GM12865 (cell line): ENCODE data around the gene NPC1L1.

Source experiments
- DNase-seq: peaks from one replicate; pipeline ENCODE4 v3.0.0; 2010; ENCODE audit warnings: low read depth
- H3K4me3 ChIP-seq: 2 replicates; pipeline ENCODE4 v1.5.1; 2011; ENCODE audit warnings: mild to moderate bottlenecking, low read depth, low read length, control low read depth
- TF ChIP-seq, protein P1 (sequence below): IDR thresholded peaks from 2 replicates; pipeline ENCODE4 v1.5.1; 2011; ENCODE audit warnings: low read length, control low read depth, low read depth, inconsistent platforms; ENCODE audit not compliant: insufficient read depth; ENCODE audit errors: missing control alignments

NPC1L1 gene

DNA sequence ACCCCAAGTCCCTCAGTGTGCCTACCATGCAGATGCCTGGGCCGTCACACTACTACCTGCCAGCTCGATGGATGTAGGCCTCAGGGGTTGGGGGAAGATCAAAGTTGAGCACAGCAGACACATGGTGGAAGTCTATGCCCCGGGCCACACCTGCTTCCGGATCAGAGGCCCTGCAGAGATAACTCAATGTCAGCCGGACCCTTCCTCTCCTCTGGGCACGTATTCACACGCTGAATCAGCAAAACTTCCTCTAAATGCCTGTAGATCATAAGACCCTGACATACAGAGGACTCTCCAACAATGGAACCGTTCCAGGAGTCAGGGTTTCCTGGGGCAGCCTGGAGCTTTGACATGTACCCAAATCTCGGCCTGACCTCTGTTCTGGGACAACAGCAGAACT lies 28.8 kb upstream of the NPC1L1 start:
- no peak overlapping the region for H3K4me3 ChIP-seq
- DNase-seq = no peak
- TF ChIP-seq, protein P1, sequence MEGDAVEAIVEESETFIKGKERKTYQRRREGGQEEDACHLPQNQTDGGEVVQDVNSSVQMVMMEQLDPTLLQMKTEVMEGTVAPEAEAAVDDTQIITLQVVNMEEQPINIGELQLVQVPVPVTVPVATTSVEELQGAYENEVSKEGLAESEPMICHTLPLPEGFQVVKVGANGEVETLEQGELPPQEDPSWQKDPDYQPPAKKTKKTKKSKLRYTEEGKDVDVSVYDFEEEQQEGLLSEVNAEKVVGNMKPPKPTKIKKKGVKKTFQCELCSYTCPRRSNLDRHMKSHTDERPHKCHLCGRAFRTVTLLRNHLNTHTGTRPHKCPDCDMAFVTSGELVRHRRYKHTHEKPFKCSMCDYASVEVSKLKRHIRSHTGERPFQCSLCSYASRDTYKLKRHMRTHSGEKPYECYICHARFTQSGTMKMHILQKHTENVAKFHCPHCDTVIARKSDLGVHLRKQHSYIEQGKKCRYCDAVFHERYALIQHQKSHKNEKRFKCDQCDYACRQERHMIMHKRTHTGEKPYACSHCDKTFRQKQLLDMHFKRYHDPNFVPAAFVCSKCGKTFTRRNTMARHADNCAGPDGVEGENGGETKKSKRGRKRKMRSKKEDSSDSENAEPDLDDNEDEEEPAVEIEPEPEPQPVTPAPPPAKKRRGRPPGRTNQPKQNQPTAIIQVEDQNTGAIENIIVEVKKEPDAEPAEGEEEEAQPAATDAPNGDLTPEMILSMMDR = no peak

DNA sequence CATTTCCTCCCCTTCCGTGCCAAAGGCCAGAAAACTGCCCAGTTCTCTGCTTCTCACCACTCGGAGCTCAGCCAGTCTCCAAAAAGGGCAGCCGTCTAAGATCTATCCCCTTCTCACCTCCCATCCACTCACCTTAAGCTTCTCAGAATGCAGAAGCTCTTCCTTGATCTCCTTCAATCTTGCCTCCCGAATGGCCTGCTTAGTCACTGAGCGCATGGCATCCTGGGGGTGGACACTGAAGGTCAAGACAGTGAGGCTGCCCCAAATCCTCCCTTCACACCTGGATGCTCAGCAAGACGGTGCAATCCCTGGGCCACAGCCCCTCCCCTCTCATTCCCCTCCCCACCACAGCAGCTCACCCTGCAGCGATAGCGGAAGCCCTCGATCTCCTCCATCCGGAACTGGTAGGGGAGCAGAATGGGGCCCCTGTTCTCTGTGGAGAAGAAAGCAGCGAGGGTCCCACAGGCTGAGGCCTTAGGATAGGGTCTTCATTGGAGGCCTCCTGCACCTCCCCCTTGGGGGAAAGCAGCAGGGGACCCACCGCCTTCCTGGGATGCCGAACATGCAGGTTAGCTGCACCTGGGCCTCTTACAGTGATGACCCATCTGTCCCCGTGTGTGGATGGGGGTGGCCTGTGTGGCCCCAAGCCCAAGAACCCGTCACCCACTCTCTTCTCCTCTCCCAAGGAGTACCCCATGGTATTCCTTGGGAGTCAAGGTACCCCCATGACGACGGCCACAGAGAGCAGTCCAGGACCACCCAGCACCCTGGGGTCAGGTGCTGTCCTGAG lies 27.8 kb upstream of the NPC1L1 start:
- TF ChIP-seq, protein P1 = no peak
- no peak for DNase-seq
- no peak overlapping the region for H3K4me3 ChIP-seq

DNA sequence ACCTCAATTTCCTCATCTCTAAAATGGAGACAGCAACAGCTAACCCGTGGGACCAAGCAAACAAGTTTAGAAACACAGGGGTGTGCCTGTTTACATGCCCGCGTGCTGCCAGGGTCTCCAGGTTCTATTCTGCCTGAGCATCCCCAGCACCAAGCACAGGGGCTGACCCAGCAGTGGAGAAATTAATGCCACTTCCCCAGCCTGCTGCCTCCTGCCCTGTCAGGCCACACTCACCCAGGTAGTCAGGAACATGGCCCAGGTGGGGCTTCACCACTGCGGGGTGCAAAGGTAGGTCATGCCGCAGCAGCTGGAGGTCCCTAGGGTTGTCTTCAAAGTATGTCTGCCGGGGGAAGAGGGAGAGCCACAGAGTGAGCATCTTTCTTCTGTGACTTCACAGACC lies 26.8 kb upstream of the NPC1L1 start:
- TF ChIP-seq, protein P1 = no peak
- no peak overlapping the region for H3K4me3 ChIP-seq
- DNase-seq = no peak

DNA sequence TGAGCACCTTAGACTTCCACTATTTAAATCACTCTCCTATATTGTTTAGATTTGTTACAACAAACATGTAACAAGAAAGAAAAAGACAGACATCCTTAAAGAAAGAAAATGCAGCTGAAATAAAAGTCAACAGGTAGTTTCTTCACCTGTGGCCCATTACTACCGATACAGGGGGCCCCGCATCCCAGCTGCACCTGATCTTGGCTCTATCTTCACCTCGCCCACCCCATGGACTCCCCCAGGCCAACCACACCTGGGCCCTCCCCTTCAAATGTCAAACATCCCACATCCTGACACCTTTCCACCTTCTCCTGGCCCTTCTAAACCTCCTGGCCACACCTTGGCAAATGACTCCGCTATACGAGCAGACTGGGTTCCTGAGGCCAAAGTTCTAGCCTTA lies 25.6 kb upstream of the NPC1L1 start:
- TF ChIP-seq, protein P1 = no peak
- DNase-seq = no peak
- no peak overlapping the region for H3K4me3 ChIP-seq

DNA sequence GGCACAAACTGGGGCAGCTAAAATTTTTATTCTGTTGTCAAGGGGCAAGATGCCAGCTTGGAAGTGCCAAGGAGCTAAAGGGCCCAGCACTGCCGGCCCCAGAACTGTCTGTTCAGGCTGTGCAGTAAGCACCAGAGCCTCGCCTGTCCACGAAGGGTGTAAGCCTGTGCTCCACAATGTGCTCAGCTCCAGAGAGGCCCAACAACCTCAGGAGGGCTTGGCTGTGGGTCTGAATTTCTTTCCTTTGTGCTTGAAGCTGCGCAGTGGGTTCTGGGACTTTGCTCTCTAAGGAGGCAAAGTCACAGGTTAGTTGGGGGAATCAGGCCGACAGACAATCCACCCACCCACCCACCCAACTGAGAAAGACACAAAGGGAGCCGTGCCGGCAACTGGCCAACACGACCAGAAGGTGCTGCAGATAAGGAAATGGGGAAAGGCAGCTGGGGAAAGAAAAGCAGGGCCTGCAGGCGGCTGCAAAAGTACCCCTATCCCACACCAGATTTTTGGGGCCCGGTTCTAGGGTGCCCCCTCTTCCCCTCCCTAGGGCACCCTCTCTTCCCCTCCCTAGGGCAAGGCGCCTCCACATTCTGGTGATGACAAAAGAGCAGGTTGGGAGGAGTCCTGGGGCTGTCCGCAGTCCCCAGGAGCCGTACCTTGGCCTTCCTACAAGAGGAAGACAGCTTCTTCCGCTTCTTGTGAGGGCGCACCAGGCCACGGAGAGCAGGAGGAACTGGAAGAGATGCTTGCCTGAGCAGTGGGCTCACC lies 24.8 kb upstream of the NPC1L1 start:
- no peak for DNase-seq
- TF ChIP-seq, protein P1 = no peak
- H3K4me3 ChIP-seq = no peak overlapping the region

DNA sequence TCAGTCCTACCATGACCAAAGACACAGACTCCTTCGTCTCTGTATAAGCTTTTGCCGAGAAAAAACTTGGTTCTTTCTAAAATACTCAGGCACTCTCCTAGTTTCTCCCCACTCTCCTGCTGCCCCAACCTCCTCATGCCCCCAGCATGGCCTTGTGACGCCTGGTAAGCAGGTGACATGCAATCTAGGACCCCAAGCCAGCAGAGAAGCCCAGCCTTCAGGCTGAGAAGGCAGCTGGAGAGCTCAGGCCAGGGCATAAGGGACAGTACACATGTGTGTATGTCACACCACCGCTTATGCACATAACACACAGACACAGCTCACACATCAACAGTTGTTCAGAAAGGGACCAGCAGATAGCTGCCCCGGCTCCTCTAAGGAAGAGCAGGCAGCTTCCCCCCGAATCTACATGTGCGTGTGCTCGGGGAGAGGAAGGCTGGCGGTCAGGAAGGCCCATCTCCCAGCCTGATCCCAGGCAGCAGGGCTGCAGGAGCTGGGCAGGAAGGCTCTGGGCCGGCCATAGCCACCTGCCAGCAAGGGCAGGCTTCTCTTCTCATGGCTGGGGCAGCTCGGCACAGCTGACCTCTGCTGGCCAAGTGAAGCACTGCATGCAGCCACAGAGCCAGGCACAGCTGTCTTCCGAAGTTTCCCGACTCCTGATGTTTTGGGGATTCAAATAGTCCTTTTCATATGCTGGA lies 24.1 kb upstream of the NPC1L1 start:
- no peak overlapping the region for H3K4me3 ChIP-seq
- TF ChIP-seq, protein P1 = peak; percentile 98
- peak; percentile 62 for DNase-seq
